Adrenal gland (tissue), 12 donors: ENCODE measurements around the gene MPG. TPM values are rescaled to one million over a fixed set of nuclear protein-coding genes. Genes with fewer than 3 reads are reported as not detected.

ENCODE experiments used
- DNase-seq, 7 donors: peaks; one replicate each; pipeline ENCODE4 v3.0.0-alpha.2; 2019 to 2020
- H3K27ac ChIP-seq, 5 donors: fragments of 200-600 bp; sonication (generic) in 4 of 5; 1 replicate in 3 of 5; 2 replicates in 2 of 5; pipeline versions ENCODE4 v1.5.1 to v1.8.0; 2016 to 2020; ENCODE audit warnings: mild to moderate bottlenecking in 1 of 5
- H3K27me3 ChIP-seq: fragments of 200-600 bp; 2 replicates; pipeline ENCODE4 v1.8.0; 2021
- H3K36me3 ChIP-seq, 2 donors: fragments of 200-600 bp; replicated peaks in 1 of 2; 1 replicate in 1 of 2; 2 replicates in 1 of 2; pipeline versions ENCODE4 v1.5.1 to v1.8.0; 2018 to 2022
- H3K4me1 ChIP-seq, 2 donors: fragments of 200-600 bp; replicated peaks in 1 of 2; 1 replicate in 1 of 2; 2 replicates in 1 of 2; pipeline versions ENCODE4 v1.5.1 to v1.8.0; 2018 to 2021
- H3K4me3 ChIP-seq, 4 donors: fragments of 200-600 bp; sonication (generic) in 3 of 4; one replicate each; pipeline ENCODE4 v1.5.1; 2016 to 2018
- H3K9me3 ChIP-seq, 3 donors: fragments of 200-600 bp; sonication (generic) in 1 of 3; replicated peaks in 1 of 3; 1 replicate in 2 of 3; 2 replicates in 1 of 3; pipeline versions ENCODE4 v1.5.1 to v1.8.0; 2016 to 2021
- POLR2A ChIP-seq, 2 donors: fragments of 450-650 bp; IDR thresholded peaks; one replicate each; pipeline ENCODE4 v1.6.1; 2017; ENCODE audit warnings: antibody characterized with exemption in 2 of 2, mild to moderate bottlenecking in 2 of 2, moderate library complexity in 1 of 2
- WGBS, 4 donors: extraction: QIAGEN DNeasy Blood & Tissue Kit in 2 of 4; methylation state at CpG; one replicate each; pipeline versions ENCODE4 v1.1.5 to v1.1.7; 2013 to 2017; 5-methylcytosine and 5-hydroxymethylcytosine counted together
- intact Hi-C, 2 donors: fragments of 100-400 bp; cut with DNase I; formaldehyde crosslinking; loops; one replicate each; pipeline versions ENCODE4 v1.14.1 to v1.15.0; 2022 to 2023
- polyA plus RNA-seq, 3 donors: library from polyadenylated mRNA; stranded (reverse); fragments of 200-250 nt in 2 of 3; fragments of 350-450 nt in 1 of 3; fragmentation: Illumina TruSeq in 1 of 3; extraction: RNeasy Lipid Tissue Mini Kit (QIAGEN cat#74804) in 1 of 3; gene quantifications; one replicate each; pipeline ENCODE4 v1.2.3, GENCODE V29; 2013 to 2014
- small RNA-seq, 2 donors: library from RNA; depleted of rRNA; stranded (forward); fragments of <200 nt; gene quantifications; one replicate each; pipeline ENCODE3, GENCODE V24; 2016
- total RNA-seq, 9 donors: library from RNA; depleted of rRNA in 4 of 9; stranded (reverse); fragments of >200 nt in 4 of 9; fragments of 120-200 nt in 1 of 9; fragmentation: NEBNext Ultra II Directional in 1 of 9; extraction: Animal tissue kit (Norgen Biotek cat#: 25700) in 1 of 9; gene quantifications; one replicate each; pipeline versions ENCODE4 v1.1.0 to v1.2.4, GENCODE V29; 2013 to 2023
- TF ChIP-seq, protein P1 (sequence below), 6 experiments: fragments of 450-650 bp in 4 of 6; fragments of 200-600 bp in 2 of 6; sonication (generic) in 1 of 6; IDR thresholded peaks; 1 replicate in 5 of 6; 2 replicates in 1 of 6; pipeline versions ENCODE4 v1.5.1 to v1.8.0; 2016 to 2021; ENCODE audit warnings: antibody characterized with exemption in 6 of 6, mild to moderate bottlenecking in 2 of 6, moderate library complexity in 1 of 6
- donor health status: healthy with polysubstance abuse.
- donor health status: Bipolar disorder and iron deficiency.
- donor health status: DM: yes; HTN: yes; CAD: no.
- donor health status: DM: no; HTN: no; CAD: no.
- donor health status: DM: no; HTN: no; CAD: no.
- donor health status: DM: yes; HTN: yes; CAD: no.

The MPG gene
- total and polyA plus RNA-seq, 12 donors = 5.0 to 207 (median 91.3) TPM

GRCh38 chr16:130533-131173, 52.6 kb downstream of the MPG start:
- H3K4me1 ChIP-seq = peaks cover 0 to 2% of the 10 kb centered on the region in 2 donors
- intact Hi-C loops = no loop called here
- H3K27ac ChIP-seq = no peak overlapping the region
- WGBS, 4 donors = 89 to 94% (median 93%) methylated on average over 13 to 15 of the region's 15 CpGs
- no peaks in the 10 kb centered on the region for H3K27me3 ChIP-seq
- TF ChIP-seq POLR2A (IDR thresholded peaks at IDR 0.05) = no peak
- TF ChIP-seq, protein P1, sequence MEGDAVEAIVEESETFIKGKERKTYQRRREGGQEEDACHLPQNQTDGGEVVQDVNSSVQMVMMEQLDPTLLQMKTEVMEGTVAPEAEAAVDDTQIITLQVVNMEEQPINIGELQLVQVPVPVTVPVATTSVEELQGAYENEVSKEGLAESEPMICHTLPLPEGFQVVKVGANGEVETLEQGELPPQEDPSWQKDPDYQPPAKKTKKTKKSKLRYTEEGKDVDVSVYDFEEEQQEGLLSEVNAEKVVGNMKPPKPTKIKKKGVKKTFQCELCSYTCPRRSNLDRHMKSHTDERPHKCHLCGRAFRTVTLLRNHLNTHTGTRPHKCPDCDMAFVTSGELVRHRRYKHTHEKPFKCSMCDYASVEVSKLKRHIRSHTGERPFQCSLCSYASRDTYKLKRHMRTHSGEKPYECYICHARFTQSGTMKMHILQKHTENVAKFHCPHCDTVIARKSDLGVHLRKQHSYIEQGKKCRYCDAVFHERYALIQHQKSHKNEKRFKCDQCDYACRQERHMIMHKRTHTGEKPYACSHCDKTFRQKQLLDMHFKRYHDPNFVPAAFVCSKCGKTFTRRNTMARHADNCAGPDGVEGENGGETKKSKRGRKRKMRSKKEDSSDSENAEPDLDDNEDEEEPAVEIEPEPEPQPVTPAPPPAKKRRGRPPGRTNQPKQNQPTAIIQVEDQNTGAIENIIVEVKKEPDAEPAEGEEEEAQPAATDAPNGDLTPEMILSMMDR (IDR thresholded peaks at IDR 0.05) = no peak
- H3K36me3 ChIP-seq = no peaks in the 10 kb centered on the region
- no peak overlapping the region for H3K4me3 ChIP-seq
- DNase-seq = no peak
- H3K9me3 ChIP-seq = no peaks in the 10 kb centered on the region

GRCh38 chr16:132120-132519, 54.1 kb downstream of the MPG start:
- no peak overlapping the region for H3K27ac ChIP-seq
- no peaks in the 10 kb centered on the region for H3K9me3 ChIP-seq
- no peaks in the 10 kb centered on the region for H3K27me3 ChIP-seq
- DNase-seq = no peak
- no peak overlapping the region for H3K4me3 ChIP-seq
- no peaks in the 10 kb centered on the region for H3K36me3 ChIP-seq
- H3K4me1 ChIP-seq = peaks cover 0 to 12% of the 10 kb centered on the region in 2 donors
- 91 to 96% (median 94%) methylated on average over 7 of the region's 7 CpGs for WGBS, 4 donors
- intact Hi-C loops = no loop called here
- no peak for TF ChIP-seq POLR2A (IDR thresholded peaks at IDR 0.05)
- TF ChIP-seq, protein P1 (IDR thresholded peaks at IDR 0.05) = no peak

GRCh38 chr16:133716-134115, 55.7 kb downstream of the MPG start:
- H3K36me3 ChIP-seq = no peaks in the 10 kb centered on the region
- WGBS, 4 donors = 85 to 98% (median 94%) methylated on average over 2 of the region's 2 CpGs
- no peak for TF ChIP-seq POLR2A (IDR thresholded peaks at IDR 0.05)
- TF ChIP-seq, protein P1 (IDR thresholded peaks at IDR 0.05) = no peak
- peaks cover 5 to 16% of the 10 kb centered on the region in 2 donors for H3K4me1 ChIP-seq
- H3K4me3 ChIP-seq = no peak overlapping the region
- no peak overlapping the region for H3K27ac ChIP-seq
- DNase-seq = no peak
- H3K9me3 ChIP-seq = no peaks in the 10 kb centered on the region
- no peaks in the 10 kb centered on the region for H3K27me3 ChIP-seq
- intact Hi-C loops = no loop called here

Small RNAs within 50 kb of the gene (small RNA-seq; reads per million reads assigned to genes)
- gene Z69720.2 = 0 reads per million in 2 donors

Other genes starting within 250 kb of the MPG start
- gene POLR3K, start 24.6 kb upstream of the MPG start, total RNA-seq = 10 to 100 TPM in 4 of 9 donors, 1 to 10 TPM in 5; 3.6 to 21.4 (median 8.9) TPM
- gene POLR3K, start 24.6 kb upstream of the MPG start, polyA plus RNA-seq = 10 to 100 TPM in 1 of 3 donors, 1 to 10 TPM in 2; 6.1 to 15.1 (median 8.4) TPM
- gene SNRNP25, start 24.4 kb upstream of the MPG start, total RNA-seq = 10 to 100 TPM; 22.6 to 50.5 (median 29.6) TPM
- gene SNRNP25, start 24.4 kb upstream of the MPG start, polyA plus RNA-seq = 10 to 100 TPM; 35.3 to 51.1 (median 40.2) TPM
- 10 to 100 TPM in 1 of 9 donors, 1 to 10 TPM in 8; 3.7 to 10.2 (median 6.9) TPM for gene RHBDF1, start 5.6 kb upstream of the MPG start, total RNA-seq
- gene RHBDF1, start 5.6 kb upstream of the MPG start, polyA plus RNA-seq = 10 to 100 TPM in 2 of 3 donors, 1 to 10 TPM in 1; 2.3 to 55.7 (median 47.1) TPM
- gene NPRL3, start 60.4 kb downstream of the MPG start, total RNA-seq = 10 to 100 TPM in 8 of 9 donors, 1 to 10 TPM in 1; 4.6 to 46.2 (median 31.0) TPM
- 10 to 100 TPM; 22.3 to 45.8 (median 29.1) TPM for gene NPRL3, start 60.4 kb downstream of the MPG start, polyA plus RNA-seq
- gene HBZ, start 74.4 kb downstream of the MPG start, total RNA-seq = 1 to 10 TPM in 2 of 9 donors, under 1 TPM in 1, not detected in 6; 0.61 to 1.3 (median 1.3) TPM
- gene HBZ, start 74.4 kb downstream of the MPG start, polyA plus RNA-seq = not detected
- gene HBM, start 87.8 kb downstream of the MPG start, total RNA-seq = 10 to 100 TPM in 1 of 9 donors, under 1 TPM in 2, not detected in 6; 0.53 to 30.2 (median 0.61) TPM
- not detected for gene HBM, start 87.8 kb downstream of the MPG start, polyA plus RNA-seq
- 1,000 to 10,000 TPM in 1 of 9 donors, 100 to 1,000 TPM in 1, 10 to 100 TPM in 3, 1 to 10 TPM in 3, not detected in 1; 1.9 to 1,723 (median 23.6) TPM for gene HBA2, start 94.7 kb downstream of the MPG start, total RNA-seq
- 100 to 1,000 TPM in 1 of 3 donors, 10 to 100 TPM in 1, not detected in 1; 51.7 to 113 TPM for gene HBA2, start 94.7 kb downstream of the MPG start, polyA plus RNA-seq
- 100 to 1,000 TPM in 2 of 9 donors, 10 to 100 TPM in 4, not detected in 3; 12.7 to 742 (median 34.7) TPM for gene HBA1, start 98.5 kb downstream of the MPG start, total RNA-seq
- 10 to 100 TPM in 2 of 3 donors, not detected in 1; 18.2 to 30.1 TPM for gene HBA1, start 98.5 kb downstream of the MPG start, polyA plus RNA-seq
- 1 to 10 TPM in 2 of 9 donors, not detected in 7; 1.9 to 6.0 TPM for gene HBQ1, start 102.2 kb downstream of the MPG start, total RNA-seq
- gene HBQ1, start 102.2 kb downstream of the MPG start, polyA plus RNA-seq = under 1 TPM in 1 of 3 donors, not detected in 2; 0.44 TPM
- 100 to 1,000 TPM in 2 of 9 donors, 10 to 100 TPM in 7; 19.7 to 128 (median 68.6) TPM for gene LUC7L, start 151.2 kb downstream of the MPG start, total RNA-seq
- 100 to 1,000 TPM in 2 of 3 donors, 10 to 100 TPM in 1; 29.0 to 700 (median 372) TPM for gene LUC7L, start 151.2 kb downstream of the MPG start, polyA plus RNA-seq
- gene FAM234A, start 156.6 kb downstream of the MPG start, total RNA-seq = 100 to 1,000 TPM in 4 of 9 donors, 10 to 100 TPM in 5; 67.5 to 207 (median 99.4) TPM
- gene FAM234A, start 156.6 kb downstream of the MPG start, polyA plus RNA-seq = 10 to 100 TPM; 60.2 to 91.5 (median 68.2) TPM
- gene RGS11, start 197.7 kb downstream of the MPG start, total RNA-seq = 10 to 100 TPM in 1 of 9 donors, 1 to 10 TPM in 7, under 1 TPM in 1; 0.83 to 51.1 (median 5.7) TPM
- gene RGS11, start 197.7 kb downstream of the MPG start, polyA plus RNA-seq = 10 to 100 TPM in 2 of 3 donors, 1 to 10 TPM in 1; 1.4 to 98.6 (median 34.9) TPM
- 1 to 10 TPM in 2 of 9 donors, under 1 TPM in 4, not detected in 3; 0.23 to 2.1 (median 0.64) TPM for gene ARHGDIG, start 202.4 kb downstream of the MPG start, total RNA-seq
- 1 to 10 TPM in 2 of 3 donors, under 1 TPM in 1; 0.40 to 3.5 (median 1.3) TPM for gene ARHGDIG, start 202.4 kb downstream of the MPG start, polyA plus RNA-seq
- 1 to 10 TPM in 1 of 9 donors, under 1 TPM in 5, not detected in 3; 0.28 to 1.4 (median 0.58) TPM for gene PDIA2, start 204.9 kb downstream of the MPG start, total RNA-seq
- 1 to 10 TPM in 2 of 3 donors, not detected in 1; 2.6 to 9.7 TPM for gene PDIA2, start 204.9 kb downstream of the MPG start, polyA plus RNA-seq